ENCODE data around the gene WWOX. TPM values are rescaled to one million over a fixed set of nuclear protein-coding genes. Genes with fewer than 3 reads are reported as not detected.
"Not testable (repeated sequence)": the region's sequence is repeated elsewhere in the genome, so short reads cannot be mapped to it uniquely, and the experiment has no call there.

The WWOX gene
- total RNA-seq, 1 donor: 8.2 TPM

- no peak for DNase-seq (ENCODE audit: low read depth)
- TF ChIP-seq CTCF (IDR thresholded peaks at IDR 0.05; ENCODE audit: insufficient read depth, low read depth, low read length): no peak
- no peak overlapping the region for H3K4me3 ChIP-seq (ENCODE audit: low read depth, low read length)
Measured at GRCh38 chr16:79257953-79258490, 1158.6 kb downstream of the WWOX start.

GRCh38 chr16:79260890-79261289 lies 1161.4 kb downstream of the WWOX start:
- not testable (repeated sequence) for DNase-seq (ENCODE audit: low read depth); H3K4me3 ChIP-seq (ENCODE audit: low read depth, low read length)

GRCh38 chr16:79261481-79261940 lies 1162.1 kb downstream of the WWOX start:
- TF ChIP-seq CTCF (IDR thresholded peaks at IDR 0.05; ENCODE audit: insufficient read depth, low read depth, low read length): no peak
- no peak overlapping the region for H3K4me3 ChIP-seq (ENCODE audit: low read depth, low read length)
- DNase-seq (ENCODE audit: low read depth): no peak

GRCh38 chr16:79261944-79262552 lies 1162.6 kb downstream of the WWOX start:
- TF ChIP-seq CTCF (IDR thresholded peaks at IDR 0.05; ENCODE audit: insufficient read depth, low read depth, low read length): no peak
- H3K4me3 ChIP-seq (ENCODE audit: low read depth, low read length): no peak overlapping the region
- DNase-seq (ENCODE audit: low read depth): no peak

Small RNAs within 50 kb of the gene (small RNA-seq; reads per million reads assigned to genes)
- not detected for gene AC027279.3

Other genes with a start within 250 kb of the WWOX start
- gene CLEC3A, start 77.1 kb upstream of the WWOX start, total RNA-seq: not detected in 2 replicates